H1 (cell line): Measurements from ENCODE around the gene RBM26. TPM values are rescaled to one million over a fixed set of nuclear protein-coding genes. Genes with fewer than 3 reads are reported as not detected.

Experiments
- CHD7 ChIP-seq: fragments of 300-600 bp; sonication (generic); IDR thresholded peaks from 2 replicates; pipeline ENCODE4 v1.7.1; 2012; ENCODE audit warnings: low read length, moderate library complexity, mild to moderate bottlenecking, inconsistent platforms; ENCODE audit not compliant: insufficient replicate concordance
- TCF12 ChIP-seq: IDR thresholded peaks from 2 replicates; pipeline ENCODE4 v1.6.1; 2011; ENCODE audit warnings: low read depth, mild to moderate bottlenecking, low read length
- polyA plus RNA-seq, 7 experiments: library from polyadenylated mRNA; depleted of rRNA in 3 of 7; stranded (reverse) in 5 of 7; unstranded in 2 of 7; fragments of >200 nt in 5 of 7; fragments of 200-250 nt in 2 of 7; gene quantifications; 1 replicate in 5 of 7; 2 replicates in 1 of 7; 4 replicates in 1 of 7; pipeline versions ENCODE4 v1.2.1 to v1.2.3, GENCODE V29; 2011 to 2013; ENCODE audit warnings: missing spikeins in 2 of 7, mixed read lengths in 2 of 7
- total RNA-seq: library from RNA; stranded (reverse); fragmentation: NEBNext Ultra II Directional; extraction: Animal tissue kit (Norgen Biotek cat#: 25700); gene quantifications from 2 replicates; pipeline ENCODE4 v1.2.1, GENCODE V29; 2021

RBM26 gene
- total and polyA plus RNA-seq, 2 of the 8 experiments (the other 6 are each of a cell fraction or from before 2014, with no cell fraction given) = 20.3 to 65.5 TPM

DNA sequence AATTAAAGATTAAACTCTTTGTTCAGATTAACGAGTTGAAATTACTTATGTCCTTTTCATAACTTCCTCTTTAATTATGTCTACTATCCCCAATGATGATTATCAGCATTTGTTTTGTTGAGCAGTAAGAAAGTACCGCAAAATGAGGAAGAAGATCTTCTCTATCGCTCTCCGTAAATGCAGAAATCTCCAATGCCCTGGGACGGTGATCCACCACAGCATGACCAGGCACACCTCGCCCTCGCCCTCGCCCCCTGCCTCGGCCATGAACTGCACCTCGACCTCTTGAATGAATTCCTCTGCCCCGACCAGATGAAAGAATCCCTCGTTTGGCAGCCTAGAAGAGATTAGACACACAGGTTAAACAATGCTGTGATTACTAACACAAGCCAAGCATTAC lies 69.1 kb downstream of the RBM26 start (continued):
- TF ChIP-seq CHD7 = no peak
- TF ChIP-seq TCF12 = no peak
